Middle frontal gyrus (tissue), 1 donor: ENCODE measurements around the gene FIGLA.

Source experiments
- DNase-seq: peaks from one replicate; pipeline ENCODE4 v3.0.0-alpha.2; 2015; ENCODE audit warnings: low spot score; ENCODE audit errors: extremely low spot score

The FIGLA gene, protein sequence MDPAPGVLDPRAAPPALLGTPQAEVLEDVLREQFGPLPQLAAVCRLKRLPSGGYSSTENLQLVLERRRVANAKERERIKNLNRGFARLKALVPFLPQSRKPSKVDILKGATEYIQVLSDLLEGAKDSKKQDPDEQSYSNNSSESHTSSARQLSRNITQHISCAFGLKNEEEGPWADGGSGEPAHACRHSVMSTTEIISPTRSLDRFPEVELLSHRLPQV

DNA sequence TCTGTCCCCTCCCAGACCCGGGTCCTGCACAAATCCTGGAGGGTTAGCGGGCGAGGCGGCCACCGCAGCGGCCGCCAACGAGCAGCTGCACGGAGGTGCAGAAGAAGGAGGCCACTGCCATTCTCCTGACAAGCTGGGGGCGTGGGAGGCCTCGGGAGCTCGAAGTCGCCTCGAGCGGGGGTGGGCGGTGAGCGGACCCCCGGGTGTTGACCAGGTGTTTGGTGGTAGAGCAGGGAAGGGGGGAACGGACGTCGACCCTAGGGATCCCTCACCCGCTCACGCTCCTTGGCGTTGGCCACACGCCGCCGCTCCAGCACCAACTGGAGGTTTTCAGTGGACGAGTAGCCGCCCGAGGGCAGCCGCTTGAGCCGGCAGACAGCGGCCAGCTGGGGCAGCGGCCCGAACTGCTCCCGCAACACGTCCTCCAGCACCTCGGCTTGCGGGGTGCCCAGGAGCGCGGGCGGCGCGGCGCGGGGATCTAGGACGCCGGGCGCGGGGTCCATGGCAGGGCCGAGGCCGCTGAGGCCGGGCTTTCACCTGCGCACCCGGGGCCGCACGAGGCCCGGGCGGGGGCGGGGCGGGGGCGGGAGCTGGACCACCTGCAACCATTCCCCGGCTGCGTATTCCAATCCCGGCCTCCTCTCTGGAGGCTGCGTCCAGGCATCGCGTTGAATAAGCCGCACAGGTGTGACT lies at the start of gene FIGLA:
TSS of gene FIGLA (minus strand) at position 508 of the 693 bp plus-strand sequence. CDS start at position 503, 5 bp downstream.
- DNase-seq = no peak

- DNase-seq = no peak
These were observed 47.8 kb upstream of the FIGLA start for GRCh38 chr2:70837980-70838925.

DNA sequence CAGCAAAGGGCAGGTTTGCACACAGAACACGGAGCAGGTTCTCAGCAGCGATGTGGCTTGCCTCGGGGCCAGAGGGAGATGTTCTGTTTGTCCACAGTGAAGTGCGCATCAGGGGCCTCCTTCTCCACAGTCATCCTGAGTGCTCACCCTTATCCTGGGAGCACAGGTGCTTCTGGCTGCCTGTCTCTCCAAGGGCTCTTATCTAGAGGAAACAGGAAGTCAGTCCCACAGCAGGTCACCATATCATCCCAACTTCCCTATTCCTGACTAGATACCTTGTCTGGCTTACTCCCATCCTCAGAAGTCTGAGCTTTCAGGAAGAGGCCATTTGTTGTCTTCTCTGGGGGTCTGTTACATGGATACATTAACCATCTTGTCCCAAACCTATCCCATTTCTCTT lies 45.2 kb upstream of the FIGLA start, which contains the start of gene CD207:
TSS of gene CD207 (minus strand) at position 174 of the 400 bp plus-strand sequence. CDS start at position 134, 40 bp downstream.
- no peak for DNase-seq

DNA sequence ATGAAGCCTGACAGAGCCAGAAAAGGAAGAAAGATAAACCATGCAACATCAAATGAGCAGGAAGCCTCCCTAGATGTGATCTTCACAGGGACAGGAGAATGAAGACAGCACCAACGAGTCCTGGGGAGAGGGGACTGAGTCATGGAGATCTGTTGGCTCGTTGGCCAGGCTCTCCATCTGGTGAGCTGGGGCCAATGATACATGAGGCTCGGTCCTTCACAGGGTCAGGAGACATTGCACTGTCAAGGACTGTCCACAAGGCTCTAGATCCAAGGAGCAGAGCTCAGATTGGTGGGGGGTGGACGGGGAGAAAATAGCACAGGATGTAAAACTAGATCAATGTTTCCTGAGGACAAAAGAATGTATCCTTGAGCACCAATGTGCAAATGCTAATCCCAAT lies 44.4 kb upstream of the FIGLA start:
- no peak for DNase-seq

- no peak for DNase-seq
These were observed 43.7 kb upstream of the FIGLA start for GRCh38 chr2:70834106-70834505.

GRCh38 chr2:70833246-70833645 lies 42.8 kb upstream of the FIGLA start:
- DNase-seq = no peak

DNA sequence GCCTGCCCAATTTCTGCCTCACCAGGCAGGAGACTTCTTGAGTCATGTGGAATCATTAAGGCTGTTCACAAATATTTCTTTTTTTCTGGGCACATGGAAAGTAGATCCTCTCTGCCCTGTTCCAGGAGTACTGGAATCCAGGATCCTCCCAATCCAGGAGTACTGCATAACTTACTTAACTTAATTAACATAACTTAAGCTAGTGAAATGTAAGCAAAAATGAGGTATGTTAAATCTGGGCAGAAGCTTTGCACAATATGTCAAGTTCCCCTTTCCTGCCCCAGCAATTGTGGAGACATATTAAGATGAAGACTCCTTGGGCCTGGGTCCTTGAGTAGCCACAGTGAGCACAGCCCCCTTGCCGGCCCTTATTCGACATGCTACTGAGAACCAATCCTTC lies 41.9 kb upstream of the FIGLA start:
- DNase-seq = no peak

GRCh38 chr2:70831861-70832260 lies 41.4 kb upstream of the FIGLA start:
- DNase-seq = no peak

- DNase-seq = no peak
These were observed 39.9 kb upstream of the FIGLA start for GRCh38 chr2:70830366-70830765.

DNA sequence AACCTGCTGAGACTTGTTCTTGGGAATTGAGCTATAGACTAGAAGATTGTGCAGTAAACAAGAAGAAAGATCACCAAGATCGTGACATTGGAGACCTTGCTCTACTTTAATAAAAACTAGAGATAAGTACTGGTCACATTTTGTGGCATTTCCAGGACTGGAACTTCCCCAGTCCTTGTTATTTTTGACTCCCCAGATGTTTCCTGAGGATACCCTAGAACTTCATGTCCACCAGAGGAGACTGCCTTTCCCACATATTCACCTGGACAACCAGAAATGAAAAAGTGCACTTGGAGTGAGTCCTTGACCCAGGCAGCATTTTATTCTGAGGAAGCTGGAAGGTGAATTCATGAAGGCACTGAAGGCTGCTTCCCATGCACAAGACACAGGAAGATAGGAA lies 39.5 kb upstream of the FIGLA start:
- no peak for DNase-seq

- DNase-seq = no peak
These were observed 38.7 kb upstream of the FIGLA start for GRCh38 chr2:70828914-70829824.

DNA sequence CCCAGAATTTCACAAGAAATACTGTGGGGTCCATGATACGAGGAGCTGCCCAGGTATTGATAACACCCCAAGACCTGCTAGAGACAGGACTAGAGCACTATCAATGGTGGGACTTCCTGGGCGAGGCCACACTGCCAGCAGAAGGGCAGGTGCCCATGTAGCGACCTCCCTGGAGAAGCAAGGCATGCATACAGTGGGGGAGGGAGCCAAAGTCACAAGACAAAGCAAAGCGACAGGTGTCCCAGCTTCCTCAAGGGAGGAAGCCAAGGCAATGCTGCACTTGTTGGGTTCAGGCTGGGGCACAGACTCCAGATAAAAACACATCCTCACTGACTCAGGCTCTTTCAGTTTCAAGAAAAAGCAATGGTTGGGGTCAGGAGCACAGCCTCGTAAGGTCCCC lies 37.7 kb upstream of the FIGLA start:
- no peak for DNase-seq

- DNase-seq = no peak
These were observed 36.9 kb upstream of the FIGLA start for GRCh38 chr2:70827388-70827787.

- no peak for DNase-seq
These were observed 36.4 kb upstream of the FIGLA start for GRCh38 chr2:70826696-70827350.

DNA sequence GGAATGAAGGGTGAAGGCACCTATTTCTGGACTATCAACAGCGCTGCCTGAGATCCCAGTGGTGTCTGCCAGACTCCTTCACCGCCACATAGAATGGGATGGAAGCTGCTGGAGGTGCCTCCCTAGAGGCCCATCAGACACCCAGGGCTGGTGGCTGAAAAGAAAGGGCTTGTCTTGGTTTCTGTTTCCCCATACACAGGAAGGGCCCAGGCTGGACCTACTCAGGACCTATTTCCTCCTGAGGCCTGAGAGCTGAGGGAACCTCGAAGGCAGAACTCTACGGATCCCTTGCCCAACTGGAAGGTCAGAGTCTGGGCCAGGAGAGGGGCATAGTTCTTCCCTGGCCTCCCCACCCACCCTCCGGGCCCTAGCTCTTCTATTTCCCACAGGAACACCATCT lies 32.8 kb upstream of the FIGLA start:
- no peak for DNase-seq

GRCh38 chr2:70822843-70823242 lies 32.4 kb upstream of the FIGLA start:
- DNase-seq = no peak

DNA sequence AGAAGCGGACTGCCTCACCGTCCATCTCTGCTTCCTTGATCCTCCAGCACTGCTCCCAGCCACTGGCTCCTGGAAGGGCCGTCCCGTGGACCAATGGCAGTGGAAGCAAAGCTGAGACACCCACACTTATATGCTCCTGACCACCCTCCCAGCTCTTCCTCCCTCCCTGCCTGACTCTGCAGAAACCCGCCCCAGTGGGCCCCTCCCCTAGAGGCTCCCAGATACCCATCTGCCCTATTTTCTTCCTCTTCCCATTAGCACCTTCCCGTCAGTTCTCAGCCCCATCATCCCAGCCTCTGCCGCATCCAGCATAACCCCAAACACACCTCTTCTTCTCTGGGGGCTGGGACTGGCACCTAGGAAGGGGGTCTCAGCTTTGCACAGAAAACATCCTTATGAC lies 30.1 kb upstream of the FIGLA start, which contains the start of gene CLEC4F:
TSS of gene CLEC4F (minus strand) at position 101 of the 400 bp plus-strand sequence. CDS start at position 25, 76 bp downstream.
- no peak for DNase-seq

- no peak for DNase-seq
These were observed 27.0 kb upstream of the FIGLA start for GRCh38 chr2:70817284-70817954.

DNA sequence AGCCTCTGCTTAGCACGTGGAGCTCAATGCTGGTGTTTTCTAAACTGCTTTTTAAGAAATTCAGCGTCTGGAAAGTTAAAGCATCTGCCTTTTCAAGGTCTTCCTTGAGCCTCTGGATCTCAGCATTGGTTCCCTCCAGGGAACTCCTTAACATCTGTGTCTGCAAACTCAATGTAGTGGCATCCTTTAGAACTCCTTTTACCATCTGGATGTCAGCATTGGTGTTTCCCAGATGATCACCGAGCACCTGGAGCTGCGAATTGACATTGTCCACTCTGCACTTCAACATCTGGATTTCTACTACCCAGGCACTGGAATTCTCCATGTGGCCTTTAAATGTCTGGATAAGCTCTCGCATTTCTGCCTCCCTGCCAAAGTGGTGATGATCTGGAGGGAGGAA lies 26.3 kb upstream of the FIGLA start:
- DNase-seq = no peak
